Ovary (tissue), 3 donors: ENCODE measurements around the gene SMARCD3.

Experiments used
- EP300 ChIP-seq: sonication (generic); formaldehyde crosslinking; IDR thresholded peaks from one replicate; pipeline ENCODE4 v1.6.1; 2017; ENCODE audit warnings: antibody characterized with exemption
- TF ChIP-seq, protein P1 (sequence below), 3 donors: fragments of 450-650 bp in 2 of 3; fragments of 200-600 bp in 1 of 3; IDR thresholded peaks; one replicate each; pipeline versions ENCODE4 v1.5.1 to v1.8.0; 2016 to 2022; ENCODE audit warnings: antibody characterized with exemption in 3 of 3, mild to moderate bottlenecking in 1 of 3
- donor health status: DM: no; HTN: no; CAD: no.

DNA sequence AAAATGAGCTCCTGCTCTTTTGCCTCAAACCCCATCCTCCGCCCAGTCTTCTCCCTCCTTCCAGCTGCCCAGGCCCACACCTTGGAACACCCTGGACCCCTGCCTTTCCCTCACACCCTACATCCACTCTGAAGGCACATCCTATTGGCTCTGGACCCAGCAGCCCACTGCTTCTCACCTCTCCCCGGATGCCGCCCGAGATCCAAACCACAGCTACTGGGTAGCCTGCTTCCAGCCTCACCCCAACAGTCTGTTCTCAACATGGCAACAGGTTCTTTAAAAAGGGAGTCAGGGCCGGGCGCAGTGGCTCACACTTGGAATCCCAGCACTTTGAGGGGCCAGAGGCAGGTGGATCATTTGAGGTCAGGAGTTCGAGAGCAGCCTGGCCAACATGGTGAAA lies 9.5 kb upstream of the SMARCD3 start:
- TF ChIP-seq, protein P1, sequence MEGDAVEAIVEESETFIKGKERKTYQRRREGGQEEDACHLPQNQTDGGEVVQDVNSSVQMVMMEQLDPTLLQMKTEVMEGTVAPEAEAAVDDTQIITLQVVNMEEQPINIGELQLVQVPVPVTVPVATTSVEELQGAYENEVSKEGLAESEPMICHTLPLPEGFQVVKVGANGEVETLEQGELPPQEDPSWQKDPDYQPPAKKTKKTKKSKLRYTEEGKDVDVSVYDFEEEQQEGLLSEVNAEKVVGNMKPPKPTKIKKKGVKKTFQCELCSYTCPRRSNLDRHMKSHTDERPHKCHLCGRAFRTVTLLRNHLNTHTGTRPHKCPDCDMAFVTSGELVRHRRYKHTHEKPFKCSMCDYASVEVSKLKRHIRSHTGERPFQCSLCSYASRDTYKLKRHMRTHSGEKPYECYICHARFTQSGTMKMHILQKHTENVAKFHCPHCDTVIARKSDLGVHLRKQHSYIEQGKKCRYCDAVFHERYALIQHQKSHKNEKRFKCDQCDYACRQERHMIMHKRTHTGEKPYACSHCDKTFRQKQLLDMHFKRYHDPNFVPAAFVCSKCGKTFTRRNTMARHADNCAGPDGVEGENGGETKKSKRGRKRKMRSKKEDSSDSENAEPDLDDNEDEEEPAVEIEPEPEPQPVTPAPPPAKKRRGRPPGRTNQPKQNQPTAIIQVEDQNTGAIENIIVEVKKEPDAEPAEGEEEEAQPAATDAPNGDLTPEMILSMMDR (IDR thresholded peaks at IDR 0.05): no peak
- TF ChIP-seq EP300: no peak
